HFFc6 (cell line): Measurements from ENCODE around the gene TUBGCP5. TPM values are rescaled to one million over a fixed set of nuclear protein-coding genes. Genes with fewer than 3 reads are reported as not detected.

ENCODE experiments used
- DNase-seq: peaks from one replicate; pipeline ENCODE4 v3.0.0-alpha.2; 2018
- H3K27ac Mint-ChIP-seq: 2 replicates; pipeline ENCODE4 v1.8.0; 2020; ENCODE audit warnings: mild to moderate bottlenecking, mixed read lengths
- H3K27me3 Mint-ChIP-seq: 2 replicates; pipeline ENCODE4 v1.8.0; 2021; ENCODE audit warnings: mild to moderate bottlenecking, moderate library complexity, mixed read lengths; ENCODE audit not compliant: insufficient read depth
- H3K36me3 Mint-ChIP-seq: 2 replicates; pipeline ENCODE4 v1.8.0; 2021; ENCODE audit warnings: low read depth, mixed read lengths
- H3K4me1 Mint-ChIP-seq: 2 replicates; pipeline ENCODE4 v1.8.0; 2020; ENCODE audit warnings: low read depth, mixed read lengths
- H3K4me3 Mint-ChIP-seq: 2 replicates; pipeline ENCODE4 v1.8.0; 2020; ENCODE audit warnings: mild to moderate bottlenecking, moderate library complexity, mixed read lengths
- H3K9me3 Mint-ChIP-seq: 2 replicates; pipeline ENCODE4 v1.8.0; 2020; ENCODE audit warnings: mild to moderate bottlenecking, mixed read lengths
- CTCF ChIP-seq: fragments of 200-600 bp; sonication (generic); IDR thresholded peaks from 2 replicates; pipeline ENCODE4 v1.5.0; 2021; ENCODE audit warnings: antibody characterized with exemption, mild to moderate bottlenecking
- total RNA-seq, 6 experiments: library from RNA; stranded (reverse); fragmentation: NEBNext Ultra II Directional; extraction: Animal tissue kit (Norgen Biotek cat#: 25700); gene quantifications; 2 replicates in 1 of 6; 3 replicates in 5 of 6; pipeline ENCODE4 v1.2.3, GENCODE V29; 2021

The TUBGCP5 gene
- total RNA-seq, 6 experiments from 2014 or later = 11.7 to 13.8 (median 13.1) TPM

GRCh38 chr15:22954798-22955543 lies 84.4 kb downstream of the TUBGCP5 start:
- H3K27ac Mint-ChIP-seq = no peak overlapping the region
- H3K4me3 Mint-ChIP-seq = no peak overlapping the region
- no peak for DNase-seq
- no peaks in the 10 kb centered on the region for H3K9me3 Mint-ChIP-seq
- peaks cover 5% of the 10 kb centered on the region; the same call in 1 of the 2 replicates for H3K36me3 Mint-ChIP-seq
- no peak; the same call in 1 of the 2 replicates for TF ChIP-seq CTCF
- no peaks in the 10 kb centered on the region for H3K27me3 Mint-ChIP-seq
- H3K4me1 Mint-ChIP-seq = peaks cover 8% of the 10 kb centered on the region; the same call in 1 of the 2 replicates

GRCh38 chr15:22954326-22954725 lies 85.0 kb downstream of the TUBGCP5 start:
- H3K27ac Mint-ChIP-seq = no peak overlapping the region
- no peaks in the 10 kb centered on the region for H3K9me3 Mint-ChIP-seq
- H3K36me3 Mint-ChIP-seq = peaks cover 5% of the 10 kb centered on the region; the same call in 1 of the 2 replicates
- no peaks in the 10 kb centered on the region for H3K27me3 Mint-ChIP-seq
- no peak for DNase-seq
- no peak overlapping the region for H3K4me3 Mint-ChIP-seq
- TF ChIP-seq CTCF = no peak
- peaks cover 10% of the 10 kb centered on the region; the same call in 1 of the 2 replicates for H3K4me1 Mint-ChIP-seq

DNA sequence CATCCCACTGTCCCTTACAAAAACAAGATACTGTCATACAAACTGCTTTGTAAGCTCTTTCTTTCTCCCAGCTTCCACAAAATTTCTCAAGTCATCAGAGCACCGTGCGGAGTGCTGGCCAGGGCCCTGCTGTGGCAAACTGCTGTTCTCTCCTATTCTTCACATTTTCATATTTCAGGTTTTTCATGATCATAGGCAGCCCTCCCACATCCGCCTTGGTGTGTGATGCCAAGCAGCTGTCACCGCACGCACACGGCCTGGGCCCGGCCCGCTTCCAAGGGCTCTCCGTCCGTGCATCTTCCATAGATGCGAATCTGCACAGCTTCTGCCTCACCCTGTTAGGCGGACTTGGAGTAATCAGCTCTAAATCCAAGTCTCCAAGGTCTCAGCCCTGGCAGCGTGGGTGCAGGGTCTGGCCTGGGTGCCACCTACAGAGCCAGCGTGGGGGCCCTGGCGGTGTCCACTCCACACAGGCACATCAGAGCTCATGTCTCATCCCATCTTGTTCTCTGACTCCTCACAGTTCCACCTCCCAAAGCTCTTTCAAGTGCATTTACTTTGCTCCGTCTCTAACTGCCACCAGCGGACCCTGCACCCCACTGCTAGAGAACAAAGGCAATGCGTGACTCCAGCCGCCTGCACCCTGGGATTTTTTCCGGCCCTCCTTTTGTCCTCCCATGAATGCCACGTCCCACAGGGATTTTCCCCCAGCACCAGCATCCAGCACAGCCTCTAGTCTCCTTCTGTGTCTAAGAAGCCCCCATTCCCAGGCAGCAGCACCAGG lies 86.4 kb downstream of the TUBGCP5 start:
- Mint-ChIP-seq H3K4me3 (no peak overlapping the region), H3K4me1 (peaks cover 23% of the 10 kb centered on the region), H3K27me3 (no peaks in the 10 kb centered on the region), H3K36me3 (peaks cover 5% of the 10 kb centered on the region; the same call in 1 of the 2 replicates), H3K27ac (no peak overlapping the region), H3K9me3 (no peaks in the 10 kb centered on the region)
- TF ChIP-seq CTCF = no peak
- DNase-seq = no peak

- H3K4me3 Mint-ChIP-seq = no peak overlapping the region
- DNase-seq = no peak
- peaks cover 23% of the 10 kb centered on the region for H3K4me1 Mint-ChIP-seq
- H3K9me3 Mint-ChIP-seq = no peaks in the 10 kb centered on the region
- peaks cover 5% of the 10 kb centered on the region; the same call in 1 of the 2 replicates for H3K36me3 Mint-ChIP-seq
- TF ChIP-seq CTCF = no peak
- H3K27ac Mint-ChIP-seq = no peak overlapping the region
- no peaks in the 10 kb centered on the region for H3K27me3 Mint-ChIP-seq
Measured at GRCh38 chr15:22951381-22952280, 87.7 kb downstream of the TUBGCP5 start.

- Mint-ChIP-seq H3K9me3 (no peaks in the 10 kb centered on the region), H3K36me3 (peaks cover 5% of the 10 kb centered on the region; the same call in 1 of the 2 replicates), H3K4me1 (peaks cover 23% of the 10 kb centered on the region), H3K27ac (no peak overlapping the region), H3K27me3 (no peaks in the 10 kb centered on the region), H3K4me3 (no peak overlapping the region)
- no peak for TF ChIP-seq CTCF
- no peak for DNase-seq
Measured at GRCh38 chr15:22951031-22951380, 88.4 kb downstream of the TUBGCP5 start.
